Measurements from ENCODE around the gene CAP1. TPM values are rescaled to one million over a fixed set of nuclear protein-coding genes. Genes with fewer than 3 reads are reported as not detected.

The CAP1 gene
- total and polyA plus RNA-seq, 2 of the 13 experiments (the other 11 are each of a cell fraction or from before 2014, with no cell fraction given), result 174 to 195 TPM

DNA sequence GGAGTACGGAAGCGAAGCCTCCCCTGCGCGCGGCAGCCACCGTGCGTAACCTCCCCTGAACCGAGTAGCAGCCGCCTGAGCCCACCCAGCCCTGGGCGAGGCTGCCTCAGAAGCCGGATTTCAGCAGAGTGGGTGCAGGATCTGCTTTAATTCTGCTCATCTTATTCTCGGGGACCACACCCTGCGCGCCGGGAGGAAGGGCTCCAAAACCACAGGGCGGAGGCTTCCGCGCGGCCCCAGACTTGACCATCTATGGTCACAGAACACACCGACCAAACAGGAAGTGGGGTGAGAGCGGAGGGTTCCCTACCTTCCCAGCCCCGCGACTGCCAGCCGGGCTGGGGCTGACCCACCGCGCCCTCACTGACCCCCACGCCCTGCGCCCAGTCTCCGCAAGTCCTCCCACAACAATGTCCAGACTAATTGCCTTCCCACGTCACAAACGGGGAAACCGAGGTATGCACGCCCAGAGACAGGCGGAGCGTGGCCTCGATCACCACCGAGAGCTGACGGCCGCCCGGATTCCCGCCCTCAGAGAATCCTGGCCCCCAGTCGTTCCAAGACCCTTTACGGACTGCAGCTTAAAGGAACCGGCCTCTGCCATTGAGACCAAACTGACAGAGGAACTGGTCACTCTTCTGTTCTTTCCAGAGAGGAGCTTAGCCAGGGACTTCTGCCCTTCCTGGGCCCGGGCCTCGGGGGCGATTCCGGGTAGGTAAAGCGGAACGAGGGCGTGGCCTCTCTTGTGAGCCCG is 595 bp upstream of the CAP1 start (continued):
- TF ChIP-seq, protein P1, sequence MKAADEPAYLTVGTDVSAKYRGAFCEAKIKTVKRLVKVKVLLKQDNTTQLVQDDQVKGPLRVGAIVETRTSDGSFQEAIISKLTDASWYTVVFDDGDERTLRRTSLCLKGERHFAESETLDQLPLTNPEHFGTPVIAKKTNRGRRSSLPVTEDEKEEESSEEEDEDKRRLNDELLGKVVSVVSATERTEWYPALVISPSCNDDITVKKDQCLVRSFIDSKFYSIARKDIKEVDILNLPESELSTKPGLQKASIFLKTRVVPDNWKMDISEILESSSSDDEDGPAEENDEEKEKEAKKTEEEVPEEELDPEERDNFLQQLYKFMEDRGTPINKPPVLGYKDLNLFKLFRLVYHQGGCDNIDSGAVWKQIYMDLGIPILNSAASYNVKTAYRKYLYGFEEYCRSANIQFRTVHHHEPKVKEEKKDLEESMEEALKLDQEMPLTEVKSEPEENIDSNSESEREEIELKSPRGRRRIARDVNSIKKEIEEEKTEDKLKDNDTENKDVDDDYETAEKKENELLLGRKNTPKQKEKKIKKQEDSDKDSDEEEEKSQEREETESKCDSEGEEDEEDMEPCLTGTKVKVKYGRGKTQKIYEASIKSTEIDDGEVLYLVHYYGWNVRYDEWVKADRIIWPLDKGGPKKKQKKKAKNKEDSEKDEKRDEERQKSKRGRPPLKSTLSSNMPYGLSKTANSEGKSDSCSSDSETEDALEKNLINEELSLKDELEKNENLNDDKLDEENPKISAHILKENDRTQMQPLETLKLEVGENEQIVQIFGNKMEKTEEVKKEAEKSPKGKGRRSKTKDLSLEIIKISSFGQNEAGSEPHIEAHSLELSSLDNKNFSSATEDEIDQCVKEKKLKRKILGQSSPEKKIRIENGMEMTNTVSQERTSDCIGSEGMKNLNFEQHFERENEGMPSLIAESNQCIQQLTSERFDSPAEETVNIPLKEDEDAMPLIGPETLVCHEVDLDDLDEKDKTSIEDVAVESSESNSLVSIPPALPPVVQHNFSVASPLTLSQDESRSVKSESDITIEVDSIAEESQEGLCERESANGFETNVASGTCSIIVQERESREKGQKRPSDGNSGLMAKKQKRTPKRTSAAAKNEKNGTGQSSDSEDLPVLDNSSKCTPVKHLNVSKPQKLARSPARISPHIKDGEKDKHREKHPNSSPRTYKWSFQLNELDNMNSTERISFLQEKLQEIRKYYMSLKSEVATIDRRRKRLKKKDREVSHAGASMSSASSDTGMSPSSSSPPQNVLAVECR (CRISPR knock-in tag; IDR thresholded peaks at IDR 0.05; ENCODE audit: borderline replicate concordance), result peak; percentile 82; the same call in 1 of the 2 replicates
- TF ChIP-seq NR3C1 (CRISPR knock-in tag; IDR thresholded peaks at IDR 0.05) (no peak), ZFP41 (CRISPR knock-in tag; IDR thresholded peaks at IDR 0.05; ENCODE audit: borderline replicate concordance) (no peak), HMGA1 (CRISPR knock-in tag; conservative IDR thresholded peaks at IDR 0.05) (no peak), ZNF446 (CRISPR knock-in tag; IDR thresholded peaks at IDR 0.05) (0 out of 2 replicates have a peak, but pooled peaks have one; percentile 48), HNRNPH1 (optimal IDR thresholded peaks at IDR 0.05; ENCODE audit: low read depth, low read length) (peak; percentile 40), MTA3 (CRISPR knock-in tag; IDR thresholded peaks at IDR 0.05) (no peak), FOSL2 (CRISPR knock-in tag; IDR thresholded peaks at IDR 0.05) (no peak; the same call in 1 of the 2 replicates), JUN (CRISPR knock-in tag; IDR thresholded peaks at IDR 0.05) (peak; percentile 52; the same call in 1 of the 2 replicates), ZNF263 (CRISPR knock-in tag; IDR thresholded peaks at IDR 0.05) (0 out of 2 replicates have a peak, but pooled peaks have one; percentile 37), NCOR1 (IDR thresholded peaks at IDR 0.05; ENCODE audit: borderline replicate concordance, low read length) (no peak), RFXANK (CRISPR knock-in tag; IDR thresholded peaks at IDR 0.05) (no peak), MTA1 (CRISPR knock-in tag; IDR thresholded peaks at IDR 0.05; ENCODE audit: borderline replicate concordance) (peak; percentile 10; the same call in 1 of the 2 replicates), ZNF326 (CRISPR knock-in tag; IDR thresholded peaks at IDR 0.05; ENCODE audit: borderline replicate concordance) (no peak)
- TF ChIP-seq, protein P2, sequence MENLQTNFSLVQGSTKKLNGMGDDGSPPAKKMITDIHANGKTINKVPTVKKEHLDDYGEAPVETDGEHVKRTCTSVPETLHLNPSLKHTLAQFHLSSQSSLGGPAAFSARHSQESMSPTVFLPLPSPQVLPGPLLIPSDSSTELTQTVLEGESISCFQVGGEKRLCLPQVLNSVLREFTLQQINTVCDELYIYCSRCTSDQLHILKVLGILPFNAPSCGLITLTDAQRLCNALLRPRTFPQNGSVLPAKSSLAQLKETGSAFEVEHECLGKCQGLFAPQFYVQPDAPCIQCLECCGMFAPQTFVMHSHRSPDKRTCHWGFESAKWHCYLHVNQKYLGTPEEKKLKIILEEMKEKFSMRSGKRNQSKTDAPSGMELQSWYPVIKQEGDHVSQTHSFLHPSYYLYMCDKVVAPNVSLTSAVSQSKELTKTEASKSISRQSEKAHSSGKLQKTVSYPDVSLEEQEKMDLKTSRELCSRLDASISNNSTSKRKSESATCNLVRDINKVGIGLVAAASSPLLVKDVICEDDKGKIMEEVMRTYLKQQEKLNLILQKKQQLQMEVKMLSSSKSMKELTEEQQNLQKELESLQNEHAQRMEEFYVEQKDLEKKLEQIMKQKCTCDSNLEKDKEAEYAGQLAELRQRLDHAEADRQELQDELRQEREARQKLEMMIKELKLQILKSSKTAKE (CRISPR knock-in tag; IDR thresholded peaks at IDR 0.05; ENCODE audit: borderline replicate concordance), result no peak
- TF ChIP-seq, protein P3, sequence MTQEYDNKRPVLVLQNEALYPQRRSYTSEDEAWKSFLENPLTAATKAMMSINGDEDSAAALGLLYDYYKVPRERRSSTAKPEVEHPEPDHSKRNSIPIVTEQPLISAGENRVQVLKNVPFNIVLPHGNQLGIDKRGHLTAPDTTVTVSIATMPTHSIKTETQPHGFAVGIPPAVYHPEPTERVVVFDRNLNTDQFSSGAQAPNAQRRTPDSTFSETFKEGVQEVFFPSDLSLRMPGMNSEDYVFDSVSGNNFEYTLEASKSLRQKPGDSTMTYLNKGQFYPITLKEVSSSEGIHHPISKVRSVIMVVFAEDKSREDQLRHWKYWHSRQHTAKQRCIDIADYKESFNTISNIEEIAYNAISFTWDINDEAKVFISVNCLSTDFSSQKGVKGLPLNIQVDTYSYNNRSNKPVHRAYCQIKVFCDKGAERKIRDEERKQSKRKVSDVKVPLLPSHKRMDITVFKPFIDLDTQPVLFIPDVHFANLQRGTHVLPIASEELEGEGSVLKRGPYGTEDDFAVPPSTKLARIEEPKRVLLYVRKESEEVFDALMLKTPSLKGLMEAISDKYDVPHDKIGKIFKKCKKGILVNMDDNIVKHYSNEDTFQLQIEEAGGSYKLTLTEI (CRISPR knock-in tag; conservative IDR thresholded peaks at IDR 0.05), result no peak
- TF ChIP-seq, protein P4, sequence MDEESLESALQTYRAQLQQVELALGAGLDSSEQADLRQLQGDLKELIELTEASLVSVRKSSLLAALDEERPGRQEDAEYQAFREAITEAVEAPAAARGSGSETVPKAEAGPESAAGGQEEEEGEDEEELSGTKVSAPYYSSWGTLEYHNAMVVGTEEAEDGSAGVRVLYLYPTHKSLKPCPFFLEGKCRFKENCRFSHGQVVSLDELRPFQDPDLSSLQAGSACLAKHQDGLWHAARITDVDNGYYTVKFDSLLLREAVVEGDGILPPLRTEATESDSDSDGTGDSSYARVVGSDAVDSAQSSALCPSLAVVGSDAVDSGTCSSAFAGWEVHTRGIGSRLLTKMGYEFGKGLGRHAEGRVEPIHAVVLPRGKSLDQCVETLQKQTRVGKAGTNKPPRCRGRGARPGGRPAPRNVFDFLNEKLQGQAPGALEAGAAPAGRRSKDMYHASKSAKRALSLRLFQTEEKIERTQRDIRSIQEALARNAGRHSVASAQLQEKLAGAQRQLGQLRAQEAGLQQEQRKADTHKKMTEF (CRISPR knock-in tag; IDR thresholded peaks at IDR 0.05), result peak; percentile 41; the same call in 1 of the 2 replicates
- TF ChIP-seq, protein P5, sequence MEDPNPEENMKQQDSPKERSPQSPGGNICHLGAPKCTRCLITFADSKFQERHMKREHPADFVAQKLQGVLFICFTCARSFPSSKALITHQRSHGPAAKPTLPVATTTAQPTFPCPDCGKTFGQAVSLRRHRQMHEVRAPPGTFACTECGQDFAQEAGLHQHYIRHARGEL (CRISPR knock-in tag; IDR thresholded peaks at IDR 0.05), result no peak
- TF ChIP-seq, protein P6, sequence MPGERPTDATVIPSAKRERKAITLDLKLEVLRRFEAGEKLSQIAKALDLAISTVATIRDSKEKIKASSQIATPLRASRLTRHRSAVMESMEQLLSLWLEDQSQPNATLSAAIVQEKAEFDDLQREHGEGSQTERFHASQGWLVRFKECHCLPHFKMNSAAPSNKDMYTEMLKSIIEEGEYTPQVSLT (CRISPR knock-in tag; IDR thresholded peaks at IDR 0.05; ENCODE audit: borderline replicate concordance, low read depth), result no peak
